NCI-H1436 (cell line): ENCODE data around the gene TBL1XR1.
"Not testable (repeated sequence)": the region's sequence is repeated elsewhere in the genome, so short reads cannot be mapped to it uniquely, and the experiment has no call there.

ENCODE experiments used
- DNase-seq: peaks from one replicate; lab custom pipeline; 2025; lab: John Stamatoyannopoulos, UW

The TBL1XR1 gene

GRCh38 chr3:177026505-177027277, 170.6 kb downstream of the TBL1XR1 start:
- DNase-seq: no peak

GRCh38 chr3:177015881-177016280, 181.4 kb downstream of the TBL1XR1 start:
- no peak for DNase-seq

GRCh38 chr3:177013681-177014280, 183.5 kb downstream of the TBL1XR1 start:
- DNase-seq: no peak

GRCh38 chr3:177005718-177006405, 191.4 kb downstream of the TBL1XR1 start:
- no peak for DNase-seq

GRCh38 chr3:177000159-177000558, 197.1 kb downstream of the TBL1XR1 start:
- not testable (repeated sequence) for DNase-seq

GRCh38 chr3:176995946-176996345, 201.3 kb downstream of the TBL1XR1 start:
- no peak for DNase-seq

GRCh38 chr3:176994891-176995781, 202.1 kb downstream of the TBL1XR1 start:
- no peak for DNase-seq

GRCh38 chr3:176994393-176994792, 202.9 kb downstream of the TBL1XR1 start:
- DNase-seq: no peak

- no peak for DNase-seq
These were observed 204.3 kb downstream of the TBL1XR1 start for GRCh38 chr3:176992978-176993377.

GRCh38 chr3:176992565-176992964, 204.7 kb downstream of the TBL1XR1 start:
- peak; percentile 7 for DNase-seq

GRCh38 chr3:176988795-176989194, 208.5 kb downstream of the TBL1XR1 start:
- no peak for DNase-seq

- peak; percentile 19 for DNase-seq
These were observed 209.2 kb downstream of the TBL1XR1 start for GRCh38 chr3:176987901-176988650.

- no peak for DNase-seq
These were observed 218.8 kb downstream of the TBL1XR1 start for GRCh38 chr3:176978441-176978840.

GRCh38 chr3:176977331-176977730, 220.0 kb downstream of the TBL1XR1 start:
- no peak for DNase-seq

- no peak for DNase-seq
These were observed 220.7 kb downstream of the TBL1XR1 start for GRCh38 chr3:176976586-176976985.

- no peak for DNase-seq
These were observed 223.0 kb downstream of the TBL1XR1 start for GRCh38 chr3:176974279-176974678.

- no peak for DNase-seq
These were observed 225.6 kb downstream of the TBL1XR1 start for GRCh38 chr3:176971613-176972174.

GRCh38 chr3:176970770-176971169, 226.5 kb downstream of the TBL1XR1 start:
- no peak for DNase-seq

GRCh38 chr3:176969506-176969905, 227.8 kb downstream of the TBL1XR1 start:
- DNase-seq: no peak
